ENCODE measurements around the gene CSNK2A2.

Gene CSNK2A2

GRCh38 chr16:58170223-58170622 lies 27.7 kb downstream of the CSNK2A2 start:
- DNase-seq (ENCODE audit: insufficient read length, low spot score) (no peak), FAIRE-seq (no peak)
- no peak for TF ChIP-seq CTCF (IDR thresholded peaks at IDR 0.05; ENCODE audit: insufficient read depth, missing control alignments)

- TF ChIP-seq CTCF (IDR thresholded peaks at IDR 0.05; ENCODE audit: insufficient read depth, missing control alignments): no peak
- no peak for FAIRE-seq
- DNase-seq (ENCODE audit: insufficient read length, low spot score): no peak
These were observed 37.1 kb downstream of the CSNK2A2 start for GRCh38 chr16:58160855-58161254.

- no peak for TF ChIP-seq CTCF (IDR thresholded peaks at IDR 0.05; ENCODE audit: insufficient read depth, missing control alignments)
- DNase-seq (ENCODE audit: insufficient read length, low spot score) (no peak), FAIRE-seq (no peak)
These were observed 39.2 kb downstream of the CSNK2A2 start for GRCh38 chr16:58158725-58159124.

GRCh38 chr16:58157951-58158540 lies 39.9 kb downstream of the CSNK2A2 start:
- no peak for FAIRE-seq

GRCh38 chr16:58157239-58157638 lies 40.7 kb downstream of the CSNK2A2 start:
- DNase-seq (ENCODE audit: insufficient read length, low spot score): no peak
- no peak for TF ChIP-seq CTCF (IDR thresholded peaks at IDR 0.05; ENCODE audit: insufficient read depth, missing control alignments)
- no peak for FAIRE-seq

More at GRCh38 chr16:58157951-58158540, 39.9 kb downstream of the CSNK2A2 start:
- TF ChIP-seq CTCF (IDR thresholded peaks at IDR 0.05; ENCODE audit: insufficient read depth, missing control alignments): no peak
- DNase-seq (ENCODE audit: insufficient read length, low spot score): no peak

GRCh38 chr16:58155839-58156238 lies 42.1 kb downstream of the CSNK2A2 start:
- no peak for TF ChIP-seq CTCF (IDR thresholded peaks at IDR 0.05; ENCODE audit: insufficient read depth, missing control alignments)
- no peak for FAIRE-seq
- DNase-seq (ENCODE audit: insufficient read length, low spot score): no peak

GRCh38 chr16:58154345-58154744 lies 43.6 kb downstream of the CSNK2A2 start:
- no peak for DNase-seq (ENCODE audit: insufficient read length, low spot score)
- no peak for TF ChIP-seq CTCF (IDR thresholded peaks at IDR 0.05; ENCODE audit: insufficient read depth, missing control alignments)
- no peak for FAIRE-seq

Data from D721Med (cell line).